NAMALWA (cell line): Measurements from ENCODE around the gene APP.

Source experiments
- DNase-seq: peaks from one replicate; pipeline ENCODE4 v3.0.0-alpha.2; 2015; ENCODE audit warnings: low spot score

APP gene

DNA sequence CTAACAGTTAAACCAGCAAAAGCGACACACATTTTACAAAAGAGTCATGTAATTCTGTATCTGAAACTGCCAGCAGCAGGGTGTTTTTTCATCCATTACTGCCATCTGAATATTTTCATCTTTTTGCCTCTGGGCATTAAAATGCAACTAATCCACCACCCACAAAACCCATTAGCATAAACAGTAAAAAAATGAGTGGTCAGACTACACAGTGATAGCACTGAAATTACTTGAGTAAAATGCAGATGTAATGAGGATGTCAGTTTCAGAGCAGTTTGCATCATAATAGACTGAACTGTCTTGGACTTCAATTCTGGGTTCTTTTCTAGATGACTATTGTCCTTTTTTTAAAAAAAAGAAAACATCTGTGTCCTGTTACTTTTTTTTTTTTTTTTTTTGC lies 303.5 kb downstream of the APP start:
- DNase-seq = no peak

DNA sequence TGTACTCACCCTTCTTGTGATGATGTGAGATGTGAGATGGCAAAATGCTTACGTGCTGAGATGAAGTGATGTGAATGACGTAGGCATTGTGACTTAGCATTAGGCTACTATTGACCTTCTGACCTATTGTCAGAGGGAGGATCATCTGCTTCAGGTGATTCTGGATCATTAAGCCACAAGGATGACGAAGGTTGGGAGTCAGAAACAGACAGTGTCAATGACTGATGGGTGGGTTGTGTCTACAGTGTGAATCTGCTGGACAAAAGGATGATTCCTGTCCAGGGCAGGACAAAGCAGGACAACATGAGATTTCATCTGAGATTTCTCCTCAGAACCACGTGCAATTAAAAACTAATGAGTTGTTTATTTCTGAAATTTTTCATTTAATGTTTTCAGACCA lies 306.8 kb downstream of the APP start:
- DNase-seq = no peak

DNA sequence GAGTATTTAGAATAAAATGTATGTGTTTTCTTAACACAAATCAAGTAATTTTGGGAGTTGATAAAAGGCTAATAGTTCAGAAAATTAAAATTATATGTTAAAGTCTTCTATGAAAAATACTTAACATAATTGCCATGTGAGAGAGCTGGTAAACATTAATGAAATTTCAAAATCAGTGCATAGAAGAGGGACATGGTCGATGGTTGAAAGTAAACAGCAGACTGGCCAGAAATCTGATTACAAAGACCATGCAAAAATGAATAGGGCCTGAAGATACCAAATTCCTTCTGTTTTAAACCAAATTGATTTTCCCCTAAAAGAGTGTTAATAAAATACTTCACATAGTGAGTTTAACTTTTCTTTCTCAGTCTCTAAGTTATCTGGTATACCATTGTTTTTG lies 307.5 kb downstream of the APP start:
- no peak for DNase-seq

DNA sequence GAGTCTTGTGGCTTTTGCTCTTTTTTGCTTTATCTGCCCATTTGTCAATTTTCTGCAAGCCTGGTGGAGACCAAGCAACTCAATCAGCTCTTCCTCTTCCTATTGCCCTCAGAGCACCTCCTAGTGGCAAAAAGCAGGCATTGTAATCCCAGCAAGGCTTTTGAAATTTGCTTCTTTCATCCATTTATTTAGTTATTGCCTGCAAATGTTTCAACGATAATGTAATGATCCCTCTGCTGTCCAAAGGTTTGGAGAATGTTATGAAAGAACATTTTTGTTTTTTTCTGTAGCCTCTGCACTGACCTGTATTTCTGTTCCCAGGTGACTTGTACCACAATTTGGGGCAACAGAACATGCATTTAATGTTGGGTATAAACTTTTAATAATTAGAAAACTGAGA lies 308.0 kb downstream of the APP start:
- peak; percentile 67 for DNase-seq

DNA sequence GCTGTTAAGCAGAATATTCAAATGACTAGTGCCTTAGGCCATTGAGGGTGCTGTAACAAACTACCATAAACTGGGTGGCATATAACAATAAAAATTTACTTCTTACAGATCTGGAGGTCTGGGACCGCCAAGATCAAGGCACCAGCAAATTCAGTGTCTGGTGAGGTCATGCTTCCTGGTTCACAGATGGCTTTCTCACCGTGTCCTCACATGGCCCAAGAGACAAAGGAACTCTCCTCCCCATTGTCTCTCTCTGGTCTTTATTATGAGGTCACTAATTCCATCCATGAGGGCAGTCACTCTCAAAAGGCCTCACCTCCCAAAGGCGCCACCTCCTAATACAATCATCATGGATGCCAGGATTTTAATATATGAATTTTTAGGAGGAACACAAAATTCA lies 308.5 kb downstream of the APP start:
- DNase-seq = no peak

DNA sequence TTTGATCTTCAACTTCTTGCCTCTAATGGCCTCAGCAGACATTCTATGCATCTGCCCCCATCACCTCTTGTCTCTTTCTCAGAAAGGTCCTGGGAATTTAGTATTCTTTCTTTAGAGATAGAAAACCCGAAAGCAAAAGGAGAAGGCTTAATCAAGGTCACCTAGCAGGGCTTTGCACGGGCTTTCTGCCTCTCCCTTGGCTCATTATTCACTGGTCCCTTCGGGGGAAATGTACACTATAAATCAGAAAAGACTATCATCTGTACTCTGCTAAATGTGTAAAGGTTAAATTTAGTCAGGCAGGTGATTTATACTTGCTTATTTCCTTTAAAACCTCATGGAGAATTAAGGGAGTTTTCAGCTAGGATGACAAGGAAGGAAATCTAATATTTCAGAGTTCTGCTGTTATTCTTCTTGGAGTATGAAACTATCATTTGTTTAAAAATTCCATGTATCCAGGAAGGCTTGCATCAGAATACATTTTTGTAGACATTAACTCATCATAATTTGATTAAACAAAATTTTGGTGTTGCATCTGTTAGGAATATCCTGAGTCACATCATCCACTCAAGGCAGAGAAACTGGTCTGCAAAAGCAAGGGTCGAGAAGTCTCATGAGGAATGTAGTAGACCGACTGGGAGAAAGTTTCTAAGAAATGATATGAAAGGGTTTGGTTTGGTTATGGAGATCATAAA lies 311.2 kb downstream of the APP start:
- no peak for DNase-seq

DNA sequence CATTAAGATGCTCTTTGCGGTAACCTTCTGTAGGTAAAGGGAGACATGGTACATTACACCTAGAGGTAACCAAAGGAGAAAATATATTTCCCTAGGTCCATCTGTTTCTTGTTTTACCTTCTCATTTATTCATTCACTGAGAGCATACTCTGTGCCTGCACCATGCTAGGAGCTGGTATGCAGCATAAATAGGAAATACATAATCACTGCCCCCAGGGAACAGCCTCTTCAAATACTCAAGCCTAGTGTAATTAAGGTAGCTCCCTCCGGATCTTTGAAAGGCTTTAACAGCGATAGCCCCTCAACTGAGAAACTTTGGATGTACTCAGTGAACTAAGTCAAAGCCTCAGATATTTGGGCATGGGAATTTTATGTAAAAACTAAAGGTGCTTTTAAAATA lies 312.2 kb downstream of the APP start:
- DNase-seq = no peak

DNA sequence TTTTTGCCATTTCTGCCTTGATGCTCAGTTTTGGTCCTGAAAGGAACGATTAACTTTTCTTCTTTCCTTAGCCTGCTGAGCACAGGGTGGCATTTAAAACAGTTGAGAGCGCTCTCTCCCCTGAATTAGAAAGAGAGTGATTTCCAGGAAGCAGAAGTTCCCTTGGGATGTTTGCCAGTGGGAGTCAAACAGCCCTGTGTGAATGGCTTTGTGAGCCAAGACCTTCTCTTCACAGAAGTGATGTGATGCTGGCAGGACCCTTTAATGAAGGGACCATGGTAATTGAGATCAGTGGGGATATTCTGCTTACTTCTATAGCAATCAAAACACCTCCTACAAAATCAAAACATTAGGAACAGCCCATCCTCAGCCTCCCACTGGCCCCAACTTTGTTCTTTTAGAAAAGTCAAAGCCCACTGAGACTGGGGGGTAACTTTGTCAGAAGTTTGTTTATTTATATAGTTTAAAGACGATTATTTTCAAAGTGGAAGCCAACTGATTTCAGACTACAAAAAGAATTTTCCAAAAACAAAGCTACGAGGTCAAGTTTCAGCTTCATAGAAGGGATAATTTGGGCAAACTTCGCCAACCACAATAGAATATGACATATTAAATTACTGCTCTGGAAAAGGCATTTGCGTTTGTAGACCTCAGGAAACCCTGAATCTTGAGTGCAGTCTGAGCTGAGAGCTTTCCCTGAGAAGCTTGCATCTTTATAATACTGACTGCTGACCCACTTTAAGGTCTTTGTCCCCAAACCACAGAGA lies 313.1 kb downstream of the APP start:
- no peak for DNase-seq

DNA sequence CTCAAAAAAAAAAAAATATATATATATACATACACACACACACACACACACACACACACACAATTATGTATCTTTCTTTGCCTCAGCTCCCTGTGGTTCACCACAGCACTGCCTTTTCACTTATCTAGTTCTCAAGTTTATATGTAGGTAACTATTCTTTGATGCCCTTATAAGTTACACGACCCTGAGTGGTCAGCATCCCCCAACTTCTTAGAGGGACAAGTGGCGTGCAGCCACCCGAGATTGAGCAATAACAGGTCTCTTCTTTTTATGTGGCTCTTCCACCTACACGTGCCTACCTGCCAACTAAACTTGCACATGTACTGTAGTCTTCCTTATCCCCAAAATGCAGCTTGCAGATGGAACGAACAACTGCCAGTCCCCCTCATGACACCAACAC lies 315.0 kb downstream of the APP start:
- no peak for DNase-seq

DNA sequence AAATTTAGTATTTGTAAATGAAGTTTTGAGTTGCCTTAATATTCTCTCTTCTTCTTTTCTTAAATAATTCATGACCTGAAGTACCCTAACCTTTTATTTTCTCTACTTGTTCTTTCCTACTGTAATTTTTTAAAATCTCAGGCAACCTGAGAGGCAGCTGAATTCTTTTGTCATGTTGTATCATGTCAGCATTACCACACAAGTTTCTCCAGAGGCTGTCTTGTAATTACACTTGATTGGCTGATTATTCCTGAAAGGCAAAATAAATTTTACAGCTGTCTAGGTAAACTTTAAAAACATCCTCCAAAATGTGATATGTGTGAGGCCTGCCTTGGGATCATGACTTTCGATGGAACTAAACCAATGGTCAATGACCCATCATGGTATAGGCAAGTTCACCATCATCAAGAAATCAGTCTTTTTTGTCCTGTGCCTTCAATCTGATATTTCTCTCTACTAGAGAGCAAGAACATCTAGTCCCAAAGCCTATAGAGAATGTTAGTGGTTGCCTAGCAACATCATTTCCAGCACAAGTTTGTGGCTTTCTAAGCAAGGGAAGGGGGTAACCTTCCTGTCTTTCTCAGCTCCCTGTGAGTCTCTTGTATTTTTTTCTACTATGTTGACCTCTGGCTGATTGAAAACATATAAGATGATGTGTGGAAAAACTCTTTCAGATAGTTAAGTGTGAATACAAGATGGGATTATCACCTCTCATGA lies 320.3 kb downstream of the APP start:
- no peak for DNase-seq

DNA sequence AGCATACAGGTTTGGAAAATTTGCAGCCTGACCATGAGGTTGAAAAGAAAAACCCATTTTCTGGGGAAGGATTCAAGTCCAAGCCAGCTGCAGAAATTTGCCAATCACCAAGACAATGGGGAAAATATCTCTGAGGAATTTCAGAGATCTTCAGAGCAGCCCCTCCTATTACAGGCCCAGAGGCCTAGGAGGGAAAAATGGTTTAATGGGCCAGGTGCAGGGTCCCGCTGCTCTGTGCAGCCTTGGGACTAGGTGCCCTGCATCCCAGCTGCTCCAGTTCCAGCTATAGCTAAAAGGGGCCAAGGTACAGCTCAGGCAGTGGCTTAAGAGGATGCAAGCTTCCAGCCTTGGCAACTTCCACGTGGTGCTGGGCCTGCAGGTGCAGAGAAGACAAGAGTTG lies 322.3 kb downstream of the APP start:
- no peak for DNase-seq

DNA sequence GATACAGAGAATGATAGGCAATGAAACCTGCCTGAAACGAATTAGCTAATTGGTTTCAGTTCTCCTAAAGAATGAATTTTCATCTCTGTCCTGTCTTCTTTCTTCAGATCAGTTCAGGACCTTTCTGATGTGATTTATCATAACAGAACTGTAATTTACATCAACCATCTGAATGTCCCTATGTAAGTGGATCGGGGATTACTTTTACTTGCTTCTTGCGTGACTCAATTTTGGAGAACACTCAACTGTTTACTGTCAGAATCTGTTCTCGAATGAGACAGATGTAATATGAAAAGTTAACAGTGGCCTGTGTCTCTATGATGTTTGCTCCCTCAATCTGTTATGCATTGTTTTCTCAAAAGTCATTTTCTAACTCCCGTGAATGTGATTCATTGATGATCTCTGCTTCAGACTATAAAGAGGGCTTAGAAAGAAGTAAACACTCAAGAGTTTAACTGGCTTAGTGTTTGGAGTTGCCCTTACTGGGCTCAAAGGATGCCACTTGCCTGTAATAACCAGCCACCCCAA lies 324.8 kb downstream of the APP start:
- DNase-seq = no peak

DNA sequence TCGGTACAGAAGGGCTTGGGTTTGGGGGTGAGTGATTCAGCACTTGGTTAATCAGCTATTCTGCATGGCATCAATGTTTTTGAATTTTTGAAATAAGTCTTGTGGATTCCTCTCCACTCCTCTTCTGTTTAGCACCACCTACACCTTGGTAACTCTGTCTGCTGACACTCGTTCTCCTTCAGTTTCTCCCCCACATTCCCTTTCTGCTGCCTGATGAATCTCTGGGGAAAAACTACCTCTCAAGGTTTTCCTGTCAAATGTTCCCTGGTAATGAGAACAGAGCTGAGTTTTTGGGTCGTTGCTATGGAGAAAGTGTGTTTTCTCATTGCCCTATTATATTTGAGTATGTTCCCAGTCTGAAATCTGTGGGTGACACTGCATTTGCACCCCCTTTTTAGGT lies 327.6 kb downstream of the APP start:
- DNase-seq = no peak

DNA sequence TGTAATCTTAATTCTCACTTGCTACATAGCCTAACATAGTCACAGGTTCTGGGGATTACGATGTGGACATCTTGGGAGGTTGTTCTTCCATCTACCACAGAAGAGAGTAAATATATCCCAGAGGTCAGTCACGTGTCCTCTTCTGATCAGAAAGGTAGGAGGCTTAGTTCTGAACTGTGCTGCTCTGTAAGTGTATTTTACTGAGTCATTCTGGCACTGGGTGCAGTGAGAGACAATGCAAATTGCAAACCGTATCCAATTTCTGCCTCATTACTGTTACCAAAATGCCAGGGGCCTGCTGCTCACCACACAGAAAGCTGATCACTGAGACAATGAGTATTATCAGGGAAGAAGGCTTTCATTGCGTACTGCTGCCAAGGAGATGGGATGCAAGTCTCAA lies 331.8 kb downstream of the APP start:
- DNase-seq = no peak

DNA sequence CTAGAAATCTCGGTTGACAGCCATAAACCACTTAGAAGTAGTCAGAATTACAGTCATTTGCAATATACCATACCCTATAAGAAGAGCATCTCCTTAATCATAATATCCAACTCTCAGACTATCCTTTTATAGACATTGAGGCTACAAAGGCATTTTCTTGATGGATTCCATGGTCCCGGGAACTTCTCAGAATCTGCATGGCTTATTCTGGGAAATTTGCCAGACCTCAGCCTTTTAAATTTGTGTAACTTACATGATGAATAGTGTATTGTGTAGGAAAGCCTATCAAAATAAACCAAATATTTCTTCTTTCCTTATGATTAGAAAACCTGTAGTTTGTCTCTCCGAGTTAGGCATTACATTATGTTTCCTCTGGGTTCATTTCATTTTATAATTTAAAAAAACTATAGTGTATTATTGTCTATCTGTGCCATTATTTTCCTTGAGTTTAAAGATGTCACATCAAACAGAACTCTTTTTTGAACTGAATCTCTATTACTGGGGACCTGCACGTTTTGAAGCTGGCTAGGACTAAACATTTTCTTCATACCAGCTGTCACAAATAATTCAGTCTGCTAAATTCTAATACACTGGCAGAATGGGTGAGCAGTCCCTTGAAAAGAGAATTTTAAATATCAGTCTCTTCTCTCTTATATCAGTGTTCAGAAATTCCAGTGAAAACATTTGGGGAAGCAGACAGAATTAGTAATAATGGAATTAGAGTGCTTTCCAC lies 332.9 kb downstream of the APP start:
- no peak for DNase-seq

DNA sequence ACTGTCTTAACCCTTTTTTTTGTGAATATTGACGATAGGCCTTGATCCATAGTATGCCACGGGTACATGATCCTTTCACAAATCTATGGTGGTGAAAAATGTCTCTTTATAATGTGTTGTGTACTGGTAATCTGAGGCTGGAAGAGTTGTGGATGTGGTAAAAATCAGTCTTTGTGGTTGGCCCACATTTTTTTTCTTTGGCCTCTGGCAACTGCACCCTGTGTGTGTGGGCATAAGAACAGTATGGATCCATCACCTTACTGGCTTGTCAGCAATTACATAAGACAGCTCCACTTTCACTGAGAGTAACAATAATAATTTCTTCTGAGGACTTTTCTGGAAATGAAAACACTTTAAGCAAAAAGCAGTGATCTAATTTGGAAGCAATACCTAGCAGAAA lies 334.2 kb downstream of the APP start:
- no peak for DNase-seq

DNA sequence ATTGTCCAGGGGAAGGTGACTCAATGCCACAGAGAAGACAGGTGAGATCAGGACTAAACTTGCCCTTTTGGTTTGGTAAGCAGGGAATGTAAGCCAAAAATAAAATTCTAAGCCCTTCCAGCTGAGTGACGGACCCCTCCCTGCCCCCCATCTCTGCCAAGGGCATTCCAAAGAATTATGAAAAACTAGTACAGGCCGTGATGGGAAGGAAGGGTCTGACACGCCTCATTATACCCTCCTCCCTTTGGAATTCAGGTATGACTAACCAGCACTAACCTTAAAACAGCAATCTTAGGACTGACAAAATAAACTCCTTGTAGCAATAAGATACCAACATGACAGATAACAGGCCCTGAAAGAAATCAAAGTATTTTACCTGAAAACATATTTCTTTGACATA lies 336.2 kb downstream of the APP start:
- no peak for DNase-seq

DNA sequence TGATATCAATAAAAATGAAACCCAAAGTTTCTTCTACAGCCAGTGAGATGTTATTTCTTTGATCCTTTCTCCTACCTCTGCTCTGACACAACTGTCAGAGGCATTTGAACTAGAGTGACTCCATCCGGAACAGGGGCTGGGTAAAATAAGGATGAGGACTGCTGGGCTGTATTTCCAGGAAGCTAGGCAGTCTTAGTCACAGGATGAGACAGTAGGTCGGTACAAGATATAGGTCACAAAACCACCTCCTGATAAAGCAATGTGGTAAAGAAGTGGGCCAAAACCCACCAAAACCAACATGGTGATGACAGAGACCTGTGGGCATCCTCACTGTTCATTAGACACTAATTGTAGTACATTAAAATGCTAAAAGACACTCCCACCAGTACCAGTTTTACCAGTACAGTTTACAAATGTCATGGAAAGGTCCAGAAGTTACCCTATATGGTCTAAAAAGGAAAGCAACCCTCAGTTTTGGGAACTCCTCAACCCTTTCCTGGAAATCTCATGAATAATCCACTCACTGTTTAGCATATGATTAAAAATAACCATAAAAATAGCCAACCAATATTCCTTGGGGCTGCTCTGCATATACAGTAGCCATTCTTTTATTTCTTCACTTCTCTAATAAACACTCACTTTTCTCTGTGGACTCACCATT lies 339.1 kb downstream of the APP start:
- no peak for DNase-seq
